PC-9 (cell line): ENCODE results near the gene LTK. TPM values are rescaled to one million over a fixed set of nuclear protein-coding genes. Genes with fewer than 3 reads are reported as not detected.

ENCODE experiments used
- BruUV-seq: library from RNA; stranded (reverse); fragments of 400-500 nt; replicated peaks from 2 replicates; lab custom pipeline; 2021; lab: Mats Ljungman, UMichigan
- CTCF ChIA-PET: fragments of 300-600 bp; sonication (Branson Sonifier 250); formaldehyde crosslinking; loops from one replicate; lab custom pipeline; 2022; ENCODE audit warnings: antibody characterized with exemption; lab: Charles Lee
- POLR2A ChIA-PET: fragments of 300-600 bp; sonication (Branson Sonifier 250); formaldehyde crosslinking; loops from one replicate; lab custom pipeline; 2022; ENCODE audit warnings: antibody characterized with exemption; ENCODE audit not compliant: unreplicated experiment; lab: Charles Lee
- DNase-seq, 2 experiments: peaks; one replicate each; pipeline versions ENCODE4 v3.0.0 to v3.0.0-alpha.2; 2015 to 2022; ENCODE audit warnings: mixed read lengths in 1 of 2
- H2AFZ ChIP-seq: fragments of 200-600 bp; sonication (generic); 2 replicates; pipeline ENCODE4 v1.8.1; 2017; ENCODE audit warnings: antibody characterized with exemption
- H3F3A ChIP-seq: fragments of 200-600 bp; sonication (generic); 2 replicates; pipeline ENCODE4 v1.8.1; 2017; ENCODE audit warnings: antibody characterized with exemption, mild to moderate bottlenecking, low read depth; ENCODE audit not compliant: insufficient read depth
- H3K27ac ChIP-seq: fragments of 200-600 bp; sonication (generic); 2 replicates; pipeline ENCODE4 v1.6.1; 2016; ENCODE audit warnings: mixed run types
- H3K27me3 ChIP-seq: fragments of 200-600 bp; sonication (generic); 2 replicates; pipeline ENCODE4 v1.6.1; 2016; ENCODE audit warnings: low read depth, mixed run types; ENCODE audit not compliant: insufficient read depth
- H3K36me3 ChIP-seq: fragments of 200-600 bp; sonication (generic); 2 replicates; pipeline ENCODE4 v1.6.1; 2016; ENCODE audit warnings: low read depth, mixed run types
- H3K4me1 ChIP-seq: fragments of 200-600 bp; sonication (generic); replicated peaks from 2 replicates; pipeline ENCODE4 v1.6.1; 2016; ENCODE audit warnings: mixed run types; ENCODE audit not compliant: insufficient read depth
- H3K4me2 ChIP-seq: fragments of 200-600 bp; sonication (generic); 2 replicates; pipeline ENCODE4 v1.6.1; 2017; ENCODE audit warnings: mixed run types
- H3K4me3 ChIP-seq: fragments of 200-600 bp; sonication (generic); 2 replicates; pipeline ENCODE4 v1.6.1; 2016; ENCODE audit warnings: mixed run types
- H3K79me2 ChIP-seq: fragments of 200-600 bp; sonication (generic); 2 replicates; pipeline ENCODE4 v1.6.1; 2017; ENCODE audit warnings: low read depth, mixed run types
- H3K9me2 ChIP-seq: fragments of 200-600 bp; sonication (generic); 2 replicates; pipeline ENCODE4 v1.8.1; 2017; ENCODE audit warnings: mild to moderate bottlenecking; ENCODE audit not compliant: insufficient read depth
- H3K9me3 ChIP-seq: fragments of 200-600 bp; sonication (generic); 2 replicates; pipeline ENCODE4 v1.8.1; 2016; ENCODE audit warnings: low read depth; ENCODE audit not compliant: insufficient read depth
- H4K20me1 ChIP-seq: fragments of 200-600 bp; sonication (generic); 2 replicates; pipeline ENCODE4 v1.8.1; 2017; ENCODE audit not compliant: insufficient read depth
- CTCF ChIP-seq: fragments of 200-600 bp; sonication (generic); conservative IDR thresholded peaks from 2 replicates; pipeline ENCODE4 v1.6.1; 2017; ENCODE audit warnings: mixed run types, antibody characterized with exemption, mild to moderate bottlenecking, moderate library complexity
- EZH2 ChIP-seq: fragments of 200-600 bp; sonication (generic); IDR thresholded peaks from 2 replicates; pipeline ENCODE4 v1.8.0; 2017; ENCODE audit warnings: antibody characterized with exemption, low read depth
- intact Hi-C: fragments of 100-400 bp; cut with micrococcal nuclease; formaldehyde crosslinking; loops from one replicate; pipeline ENCODE4 v1.10.0; 2022; ENCODE audit not compliant: unreplicated experiment
- total RNA-seq: library from RNA; stranded (reverse); gene quantifications from 2 replicates; pipeline ENCODE4 v1.2.3, GENCODE V29; 2021

The LTK gene
- total RNA-seq, 1 experiment from 2014 or later = 0.11 TPM

GRCh38 chr15:41557673-41558399 lies 44.2 kb upstream of the LTK start:
- intact Hi-C loops = loop anchor here (10.0 kb wide), 1 partner anchor 257 kb away; no protein-coding TSS in a partner anchor
- Histone ChIP-seq H3K27ac (no peak overlapping the region), H3K4me1 (peaks cover 17% of the 10 kb centered on the region; the same call in 1 of the 2 replicates), H3K36me3 (no peaks in the 10 kb centered on the region), H3K9me3 (no peaks in the 10 kb centered on the region), H3K4me2 (peak overlapping the region; percentile 91), H4K20me1 (no peaks in the 10 kb centered on the region), H3K79me2 (no peaks in the 10 kb centered on the region), H3K27me3 (no peaks in the 10 kb centered on the region), H3K9me2 (no peaks in the 10 kb centered on the region), H2AFZ (peak overlapping the region; percentile 71; the same call in 1 of the 2 replicates), H3F3A (peaks cover 12% of the 10 kb centered on the region), H3K4me3 (peak overlapping the region; percentile 62; the same call in 1 of the 2 replicates)
- ChIA-PET CTCF (interaction anchor here (0.5 to 1.5 kb wide), 5 partner anchors 21 to 1314 kb away, joined by 3 to 6 read pairs (median 5); partner anchors contain the start of gene MAPKBP1), POLR2A (interaction anchor here (0.6 kb wide), 1 partner anchor 12 kb away, joined by 3 read pairs; no protein-coding TSS in a partner anchor)
- no peak for TF ChIP-seq EZH2
- peak; percentile 81 for TF ChIP-seq CTCF
- no TSS peak for BruUV-seq
- peak in 1 of 2 experiments; percentile 60 for DNase-seq

GRCh38 chr15:41556677-41557076 lies 43.0 kb upstream of the LTK start:
- ChIA-PET CTCF (interaction anchor here (1.5 kb wide), 1 partner anchor 47 kb away, joined by 6 read pairs; no protein-coding TSS in a partner anchor), POLR2A (no interaction called here)

More at GRCh38 chr15:41556677-41557076, 43.0 kb upstream of the LTK start:
- Histone ChIP-seq H3K4me2 (no peak overlapping the region), H3K27me3 (no peaks in the 10 kb centered on the region), H2AFZ (no peak overlapping the region), H4K20me1 (no peaks in the 10 kb centered on the region), H3K9me2 (no peaks in the 10 kb centered on the region), H3K4me1 (peaks cover 17% of the 10 kb centered on the region; the same call in 1 of the 2 replicates), H3K36me3 (no peaks in the 10 kb centered on the region), H3K9me3 (no peaks in the 10 kb centered on the region), H3K27ac (no peak overlapping the region), H3K79me2 (no peaks in the 10 kb centered on the region), H3F3A (peaks cover 12% of the 10 kb centered on the region), H3K4me3 (no peak overlapping the region)
- intact Hi-C loops = loop anchor here (10.0 kb wide), 1 partner anchor 258 kb away; no protein-coding TSS in a partner anchor
- no peak for DNase-seq
- TF ChIP-seq EZH2 (no peak), CTCF (no peak)
- BruUV-seq = no TSS peak
